ENCODE measurements around the gene DCHS2. TPM values are rescaled to one million over a fixed set of nuclear protein-coding genes. Genes with fewer than 3 reads are reported as not detected.

Gene DCHS2
- total and polyA plus RNA-seq, 10 of the 15 experiments (the other 5 are each of a cell fraction or from before 2014, with no cell fraction given): 0.01 to 0.31 (median 0.06) TPM; not detected in 3

- DNase-seq (ENCODE audit: low read depth, low spot score) (no peak), ATAC-seq (no peak), FAIRE-seq (no peak)
- in situ Hi-C loops (cut with MboI) (loop anchor here (10.0 kb wide), 1 partner anchor 175 kb away; no protein-coding TSS in a partner anchor), intact Hi-C loops (cut with micrococcal nuclease; ENCODE audit: unreplicated experiment) (loop anchor here (2.0 kb wide), 2 partner anchors 177 to 293 kb away; no protein-coding TSS in a partner anchor)
- Histone ChIP-seq H3K9me3 (replicated peaks; ENCODE audit: control insufficient read depth, insufficient read depth, low read length) (no peaks in the 10 kb centered on the region), H3K36me3 (ENCODE audit: control insufficient read depth in 2 of 2, insufficient read depth in 2 of 2, low read length in 1 of 2) (no peaks in the 10 kb centered on the region), H3K4me1 (ENCODE audit: control insufficient read depth, insufficient read depth, low read length) (peaks cover 7% of the 10 kb centered on the region), H3K27me3 (replicated peaks in 1 of 2; ENCODE audit: control insufficient read depth in 2 of 2, insufficient read depth in 2 of 2, low read length in 1 of 2) (peaks cover 2 to 5% of the 10 kb centered on the region in 2 experiments; a peak in 2 of 4 replicates), H4K20me1 (ENCODE audit: control insufficient read depth, insufficient read depth) (no peaks in the 10 kb centered on the region), H3K27ac (ENCODE audit: control insufficient read depth, insufficient read depth) (no peak overlapping the region), H3K4me2 (ENCODE audit: control insufficient read depth, insufficient read depth) (no peak overlapping the region), H3K4me3 (no peak overlapping the region), H3K9ac (ENCODE audit: control insufficient read depth, insufficient read depth, low read length) (no peak overlapping the region), H2AFZ (ENCODE audit: control insufficient read depth, low read depth, low read length) (no peak overlapping the region), H3K79me2 (ENCODE audit: control insufficient read depth, insufficient read depth, low read length) (no peaks in the 10 kb centered on the region)
- TF ChIP-seq CBX3 (IDR thresholded peaks at IDR 0.05; ENCODE audit: borderline replicate concordance, low read depth): no peak
- TF ChIP-seq CREB1 (IDR thresholded peaks at IDR 0.05; ENCODE audit: low read depth): no peak
- no peak for TF ChIP-seq HDGF (IDR thresholded peaks at IDR 0.05)
- no peak for TF ChIP-seq E2F4 (IDR thresholded peaks at IDR 0.05; ENCODE audit: low read depth, low read length)
- TF ChIP-seq, protein P1, sequence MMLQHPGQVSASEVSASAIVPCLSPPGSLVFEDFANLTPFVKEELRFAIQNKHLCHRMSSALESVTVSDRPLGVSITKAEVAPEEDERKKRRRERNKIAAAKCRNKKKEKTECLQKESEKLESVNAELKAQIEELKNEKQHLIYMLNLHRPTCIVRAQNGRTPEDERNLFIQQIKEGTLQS (IDR thresholded peaks at IDR 0.05; ENCODE audit: borderline replicate concordance, extremely low read depth, low read depth, low read length): no peak
- TF ChIP-seq, protein P2, sequence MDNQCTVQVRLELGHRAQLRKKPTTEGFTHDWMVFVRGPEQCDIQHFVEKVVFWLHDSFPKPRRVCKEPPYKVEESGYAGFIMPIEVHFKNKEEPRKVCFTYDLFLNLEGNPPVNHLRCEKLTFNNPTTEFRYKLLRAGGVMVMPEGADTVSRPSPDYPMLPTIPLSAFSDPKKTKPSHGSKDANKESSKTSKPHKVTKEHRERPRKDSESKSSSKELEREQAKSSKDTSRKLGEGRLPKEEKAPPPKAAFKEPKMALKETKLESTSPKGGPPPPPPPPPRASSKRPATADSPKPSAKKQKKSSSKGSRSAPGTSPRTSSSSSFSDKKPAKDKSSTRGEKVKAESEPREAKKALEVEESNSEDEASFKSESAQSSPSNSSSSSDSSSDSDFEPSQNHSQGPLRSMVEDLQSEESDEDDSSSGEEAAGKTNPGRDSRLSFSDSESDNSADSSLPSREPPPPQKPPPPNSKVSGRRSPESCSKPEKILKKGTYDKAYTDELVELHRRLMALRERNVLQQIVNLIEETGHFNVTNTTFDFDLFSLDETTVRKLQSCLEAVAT (IDR thresholded peaks at IDR 0.05): no peak
- TF ChIP-seq EP300 (IDR thresholded peaks at IDR 0.05; ENCODE audit: borderline replicate concordance in 1 of 2, control insufficient read depth in 1 of 2, low read depth in 2 of 2, low read length in 2 of 2): no peak
- TF ChIP-seq ASH2L (IDR thresholded peaks at IDR 0.05; ENCODE audit: borderline replicate concordance, low read depth): no peak
- SMC1A ChIA-PET (ENCODE audit: uncharacterized antibody, unreplicated experiment): interaction anchor here (1.2 to 2.1 kb wide), 4 partner anchors 11 to 289 kb away, joined by 3 to 7 read pairs (median 6); no protein-coding TSS in a partner anchor
- POLR2A ChIA-PET: interaction anchor here (1.2 to 1.4 kb wide), 2 partner anchors 9 to 177 kb away, joined by 3 read pairs; no protein-coding TSS in a partner anchor
- RAD21 ChIA-PET (ENCODE audit: unreplicated experiment): interaction anchor here (0.7 to 1.9 kb wide), 5 partner anchors 95 to 295 kb away, joined by 3 to 14 read pairs (median 3); partner anchors contain the start of gene PLRG1
- WGBS (ENCODE audit: insufficient coverage, insufficient replicate concordance, low lambda C conversion rate, missing lambda C conversion rate): 34% methylated on average over 3 of the region's 3 CpGs
- BruUV-seq (replicated peaks): no TSS peak
- CTCF ChIA-PET: interaction anchor here (0.9 to 3.5 kb wide), 5 partner anchors 9 to 222 kb away, joined by 3 to 36 read pairs (median 4); no protein-coding TSS in a partner anchor
These were observed 161.7 kb downstream of the DCHS2 start for GRCh38 chr4:154329939-154330338.

Data from GM12878 (cell line).